GM12865 (cell line): ENCODE results near the gene SP1.

Experiments used
- DNase-seq: peaks from one replicate; pipeline ENCODE4 v3.0.0; 2010; ENCODE audit warnings: low read depth
- H3K4me3 ChIP-seq: 2 replicates; pipeline ENCODE4 v1.5.1; 2011; ENCODE audit warnings: mild to moderate bottlenecking, low read depth, low read length, control low read depth
- TF ChIP-seq, protein P1 (sequence below): IDR thresholded peaks from 2 replicates; pipeline ENCODE4 v1.5.1; 2011; ENCODE audit warnings: low read length, control low read depth, low read depth, inconsistent platforms; ENCODE audit not compliant: insufficient read depth; ENCODE audit errors: missing control alignments

SP1 gene

DNA sequence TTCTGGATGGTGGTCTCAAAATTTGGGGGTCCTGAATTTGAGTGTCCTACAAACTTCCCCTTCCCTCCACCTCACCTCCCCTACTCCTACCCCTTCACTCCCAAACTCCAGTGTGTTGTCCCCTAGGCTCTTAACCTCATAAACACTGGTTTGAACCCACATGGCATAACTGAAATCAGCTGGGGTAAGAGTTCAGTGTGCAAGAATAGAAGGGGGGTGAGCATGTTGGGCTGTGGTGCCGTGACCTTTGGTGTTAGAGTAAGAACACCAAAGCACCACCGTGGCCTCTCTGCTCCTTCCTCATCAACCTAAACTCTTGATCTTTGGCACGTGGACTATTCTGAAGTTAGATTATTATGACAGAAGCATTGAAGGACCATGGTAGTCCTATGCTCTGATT, 83.0 kb downstream of the SP1 start:
- TF ChIP-seq, protein P1, sequence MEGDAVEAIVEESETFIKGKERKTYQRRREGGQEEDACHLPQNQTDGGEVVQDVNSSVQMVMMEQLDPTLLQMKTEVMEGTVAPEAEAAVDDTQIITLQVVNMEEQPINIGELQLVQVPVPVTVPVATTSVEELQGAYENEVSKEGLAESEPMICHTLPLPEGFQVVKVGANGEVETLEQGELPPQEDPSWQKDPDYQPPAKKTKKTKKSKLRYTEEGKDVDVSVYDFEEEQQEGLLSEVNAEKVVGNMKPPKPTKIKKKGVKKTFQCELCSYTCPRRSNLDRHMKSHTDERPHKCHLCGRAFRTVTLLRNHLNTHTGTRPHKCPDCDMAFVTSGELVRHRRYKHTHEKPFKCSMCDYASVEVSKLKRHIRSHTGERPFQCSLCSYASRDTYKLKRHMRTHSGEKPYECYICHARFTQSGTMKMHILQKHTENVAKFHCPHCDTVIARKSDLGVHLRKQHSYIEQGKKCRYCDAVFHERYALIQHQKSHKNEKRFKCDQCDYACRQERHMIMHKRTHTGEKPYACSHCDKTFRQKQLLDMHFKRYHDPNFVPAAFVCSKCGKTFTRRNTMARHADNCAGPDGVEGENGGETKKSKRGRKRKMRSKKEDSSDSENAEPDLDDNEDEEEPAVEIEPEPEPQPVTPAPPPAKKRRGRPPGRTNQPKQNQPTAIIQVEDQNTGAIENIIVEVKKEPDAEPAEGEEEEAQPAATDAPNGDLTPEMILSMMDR, result no peak
- H3K4me3 ChIP-seq, result no peak overlapping the region
- no peak for DNase-seq

- DNase-seq, result no peak
- H3K4me3 ChIP-seq, result no peak overlapping the region
- TF ChIP-seq, protein P1, result no peak
Observed at GRCh38 chr12:53463802-53464560, 84.0 kb downstream of the SP1 start.

- TF ChIP-seq, protein P1, result no peak
- H3K4me3 ChIP-seq, result no peak overlapping the region
- no peak for DNase-seq
Observed at GRCh38 chr12:53464685-53465418, 84.9 kb downstream of the SP1 start.

DNA sequence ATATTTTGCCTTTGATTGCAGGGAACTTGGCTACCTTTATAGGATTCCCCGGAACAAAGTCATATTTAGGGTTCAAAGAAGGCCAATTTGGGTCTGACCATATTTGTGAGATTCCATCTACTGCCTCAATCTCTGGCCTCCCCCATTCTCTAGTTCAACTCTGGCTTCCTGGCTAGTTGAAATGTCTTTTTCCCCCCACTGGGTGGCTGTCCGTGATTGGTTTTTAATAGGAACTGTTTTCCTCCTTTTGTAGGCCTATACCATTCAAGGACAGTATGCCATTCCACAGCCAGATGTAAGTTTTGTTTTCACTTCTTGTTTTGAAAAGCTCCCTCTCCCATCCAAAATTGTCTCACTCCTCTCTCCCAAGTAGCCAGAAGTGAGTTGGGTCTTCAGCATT, 85.7 kb downstream of the SP1 start:
- H3K4me3 ChIP-seq, result no peak overlapping the region
- DNase-seq, result no peak
- TF ChIP-seq, protein P1, result no peak
